Amniotic stem cell (primary cell): Measurements from ENCODE around the gene PKP1.

Experiments
- DNase-seq: peaks from one replicate; lab custom pipeline; 2025; lab: John Stamatoyannopoulos, UW

PKP1 gene

DNA sequence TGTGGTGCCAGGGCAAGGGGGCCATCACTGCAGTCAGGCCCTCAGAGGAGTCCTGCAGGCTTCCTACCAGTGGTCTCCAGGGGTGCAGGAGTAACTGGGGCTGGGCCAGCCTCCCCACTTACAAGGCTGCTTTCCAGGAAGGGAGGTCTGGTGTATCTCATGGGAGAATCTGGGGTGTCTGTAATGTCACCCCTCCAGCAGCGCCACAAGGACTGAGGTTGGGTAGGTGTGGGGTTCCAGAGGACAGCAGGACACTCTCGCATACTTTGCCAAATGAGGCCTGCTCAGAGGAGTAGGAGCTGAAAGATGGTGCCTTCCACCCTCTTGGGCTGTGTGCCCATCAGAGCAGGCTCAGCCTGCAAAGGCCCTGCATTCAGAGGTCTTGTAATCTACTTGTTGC is 47.2 kb downstream of the PKP1 start:
- no peak for DNase-seq

GRCh38 chr1:201331166-201331565 is 47.9 kb downstream of the PKP1 start:
- no peak for DNase-seq

GRCh38 chr1:201332021-201332420 is 48.7 kb downstream of the PKP1 start:
- no peak for DNase-seq

DNA sequence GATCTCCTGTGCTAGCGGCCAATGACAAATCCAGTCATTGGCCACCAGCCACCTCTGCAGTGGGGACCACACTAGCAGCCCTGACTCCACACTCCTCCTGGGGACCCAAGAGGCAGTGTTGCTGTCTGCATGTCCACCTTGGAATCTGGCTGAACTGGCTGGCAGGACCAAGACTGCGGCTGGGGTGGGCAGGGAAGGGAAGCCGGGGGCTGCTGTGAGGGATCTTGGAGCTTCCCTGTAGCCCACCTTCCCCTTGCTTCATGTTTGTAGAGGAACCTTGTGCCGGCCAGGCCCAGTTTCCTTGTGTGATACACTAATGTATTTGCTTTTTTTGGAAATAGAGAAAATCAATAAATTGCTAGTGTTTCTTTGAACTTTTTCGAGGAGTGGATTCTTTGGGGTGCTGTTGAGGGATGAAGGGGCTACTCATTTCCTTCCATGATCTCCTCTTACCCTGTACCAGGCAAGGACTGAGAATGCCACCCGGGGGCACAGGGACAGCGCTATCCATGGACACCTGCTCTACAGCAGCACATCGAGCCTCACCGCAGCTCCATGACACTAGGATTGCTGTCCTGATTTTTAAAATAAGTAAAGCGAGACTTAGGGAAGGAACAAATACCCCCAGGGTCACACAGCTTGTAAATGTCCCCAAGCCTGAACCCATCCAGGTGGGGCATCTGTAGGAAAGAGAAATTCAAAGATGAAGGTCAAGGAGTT is 49.5 kb downstream of the PKP1 start:
- no peak for DNase-seq

GRCh38 chr1:201334325-201335173 is 51.2 kb downstream of the PKP1 start:
- DNase-seq, result no peak

- DNase-seq, result no peak
These were observed 52.0 kb downstream of the PKP1 start for GRCh38 chr1:201335174-201335870.

GRCh38 chr1:201335901-201336300 is 52.6 kb downstream of the PKP1 start:
- no peak for DNase-seq

- no peak for DNase-seq
These were observed 53.6 kb downstream of the PKP1 start for GRCh38 chr1:201336711-201337450.

DNA sequence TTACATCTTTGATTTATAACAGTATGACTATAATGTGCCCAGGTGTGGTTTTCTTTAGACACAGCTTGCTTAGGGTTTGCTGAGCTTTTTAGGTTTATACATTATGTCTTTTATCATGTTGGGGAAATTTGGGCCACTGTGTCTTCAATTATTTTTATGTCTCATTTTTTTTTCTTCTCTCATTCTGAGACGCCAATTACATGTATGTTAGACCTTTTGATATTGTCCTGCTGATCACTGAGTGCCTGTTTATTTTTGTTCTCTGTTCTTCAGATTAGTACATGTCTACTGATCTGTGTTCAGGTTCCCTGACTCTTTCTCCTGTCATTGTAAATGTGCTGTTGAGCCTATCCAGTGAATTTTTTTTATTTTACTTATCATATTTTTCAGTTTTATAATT is 58.1 kb downstream of the PKP1 start:
- DNase-seq, result no peak

GRCh38 chr1:201344206-201345080 is 61.1 kb downstream of the PKP1 start:
- DNase-seq, result no peak

GRCh38 chr1:201345081-201345355 is 61.7 kb downstream of the PKP1 start:
- DNase-seq, result no peak

- DNase-seq, result no peak
These were observed 63.1 kb downstream of the PKP1 start for GRCh38 chr1:201346337-201346939.

GRCh38 chr1:201346987-201347386 is 63.7 kb downstream of the PKP1 start:
- DNase-seq, result no peak

DNA sequence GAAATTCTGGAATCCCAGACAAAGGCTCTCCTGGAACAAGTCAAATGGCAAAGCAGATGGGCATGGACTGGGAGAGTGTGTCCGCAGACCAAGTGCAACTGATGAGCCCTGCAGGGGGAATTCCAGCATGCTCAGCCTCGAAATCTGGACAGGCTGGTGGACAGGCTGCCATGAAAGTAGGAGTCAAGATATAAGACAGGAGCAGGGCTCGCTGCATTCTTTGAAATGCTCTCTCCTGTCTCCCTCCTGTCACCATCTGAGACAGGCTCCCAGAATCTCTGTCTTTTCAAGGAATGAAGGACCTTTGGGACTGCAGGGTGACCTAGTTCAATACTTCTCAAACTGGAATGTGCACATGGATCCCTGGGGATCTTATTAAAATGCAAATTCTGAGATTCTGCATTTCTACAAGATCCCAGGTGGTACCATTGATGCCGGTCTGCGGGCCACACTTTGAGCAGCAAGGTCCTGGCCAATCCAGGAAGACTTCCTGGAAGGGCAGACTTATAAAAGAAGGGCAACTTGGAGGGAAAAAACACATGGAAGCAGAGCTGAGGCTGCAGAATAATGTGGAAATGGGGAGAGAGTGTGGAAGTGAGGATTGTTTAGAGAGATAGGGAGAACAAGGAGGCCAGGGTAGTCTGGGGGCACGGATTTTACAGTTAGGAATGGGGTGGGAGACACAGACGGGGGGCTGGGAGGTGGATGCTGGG is 64.3 kb downstream of the PKP1 start:
- DNase-seq, result no peak

DNA sequence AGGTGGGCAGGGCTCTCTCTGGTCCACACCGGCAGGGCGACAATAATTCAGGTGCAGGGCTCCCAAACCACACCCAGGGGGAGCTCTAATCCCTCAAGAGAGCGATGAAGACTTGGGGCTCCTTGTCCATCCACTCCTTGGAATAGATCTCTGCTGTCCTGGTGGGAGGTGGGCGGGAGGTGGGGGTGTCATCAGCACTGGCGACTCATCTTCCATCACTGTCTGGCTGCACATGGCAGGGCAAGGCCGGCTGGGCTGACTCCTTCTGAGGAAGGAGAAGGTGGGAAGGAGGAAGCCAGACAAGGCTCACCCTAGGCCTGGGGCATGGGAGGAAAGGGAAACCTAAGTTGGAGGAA is 64.9 kb downstream of the PKP1 start:
- DNase-seq, result no peak

GRCh38 chr1:201349092-201349491 is 65.8 kb downstream of the PKP1 start:
- no peak for DNase-seq

- no peak for DNase-seq
These were observed 67.0 kb downstream of the PKP1 start for GRCh38 chr1:201350361-201350725.

GRCh38 chr1:201350884-201351283 is 67.6 kb downstream of the PKP1 start:
- DNase-seq, result no peak

DNA sequence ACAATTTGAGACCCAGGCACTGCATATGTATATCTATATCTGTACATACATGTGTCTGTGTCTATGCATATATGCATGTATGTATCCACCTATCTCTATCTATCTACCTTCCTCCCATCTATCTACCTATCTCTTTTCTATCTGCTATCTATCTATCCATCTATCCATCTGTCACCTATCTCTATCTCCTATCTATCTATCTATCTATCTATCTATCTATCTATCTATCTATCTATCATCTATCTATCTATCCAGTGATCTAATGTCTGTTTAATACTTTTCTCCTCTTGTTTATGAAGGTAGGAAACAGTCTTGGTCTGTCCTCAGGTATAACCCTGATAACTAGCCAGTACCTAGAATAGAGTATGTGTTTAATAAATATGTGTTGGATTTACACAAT is 68.3 kb downstream of the PKP1 start:
- DNase-seq, result no peak

DNA sequence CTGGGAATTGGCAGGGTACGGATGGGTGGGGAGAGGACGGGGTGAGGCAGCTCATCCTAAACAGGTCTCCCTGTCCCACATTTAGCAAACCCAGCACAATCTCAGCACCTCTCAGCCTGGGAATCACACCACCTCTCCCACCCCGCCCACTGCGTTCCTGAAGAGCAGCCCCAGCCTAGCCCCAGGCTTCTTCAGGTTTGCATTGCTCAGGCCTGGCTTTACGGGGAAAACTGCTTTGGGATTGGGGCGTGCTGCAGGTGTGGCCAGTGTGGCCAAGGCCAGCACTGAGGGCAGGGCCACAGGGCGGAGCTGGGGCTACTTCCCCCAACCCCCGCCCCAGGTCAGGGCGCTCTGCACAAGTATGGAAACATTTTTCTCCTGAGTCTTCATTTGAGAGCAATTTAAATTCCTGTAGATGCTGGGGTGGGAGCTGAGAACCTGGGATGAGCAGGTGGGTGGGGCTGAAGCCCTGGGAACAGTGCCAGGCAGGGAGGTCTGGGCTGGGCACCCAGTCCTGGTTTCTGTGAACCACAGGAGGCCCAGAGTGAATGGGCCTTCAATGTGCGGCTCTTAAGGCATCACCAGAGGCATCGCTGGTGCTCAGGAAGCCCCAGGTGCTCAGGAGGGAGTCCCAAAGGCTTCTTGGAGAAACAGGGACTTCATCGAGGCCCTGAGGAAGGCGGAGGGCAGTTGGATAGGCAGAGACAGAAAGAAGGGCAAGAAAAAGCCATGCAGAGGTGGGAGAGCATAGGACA is 70.1 kb downstream of the PKP1 start:
- DNase-seq, result no peak
